GM13977 (cell line): ENCODE data around the gene OSBPL3.

Experiments used
- DNase-seq: peaks from one replicate; pipeline ENCODE4 v3.0.0; 2012; ENCODE audit warnings: low spot score
- in situ Hi-C: fragments of 300-500 bp; cut with MboI; formaldehyde crosslinking; loops from one replicate; pipeline ENCODE4 v1.12.0; 2022; ENCODE audit warnings: low sequenced_read_pairs, low pct_unique_long_range_greater_than_20kb, mixed read lengths, inconsistent platforms; ENCODE audit not compliant: unreplicated experiment
- TF ChIP-seq, protein P1 (sequence below): IDR thresholded peaks from 2 replicates; pipeline ENCODE4 v1.5.1; 2012; ENCODE audit warnings: mild to moderate bottlenecking, control low read depth; ENCODE audit not compliant: insufficient read depth; ENCODE audit errors: extremely low read depth, missing control alignments

The OSBPL3 gene

GRCh38 chr7:24966802-24967201 is 13.2 kb downstream of the OSBPL3 start:
- in situ Hi-C loops = loop anchor here (10.0 kb wide), 1 partner anchor 62 kb away; no protein-coding TSS in a partner anchor
- TF ChIP-seq, protein P1, sequence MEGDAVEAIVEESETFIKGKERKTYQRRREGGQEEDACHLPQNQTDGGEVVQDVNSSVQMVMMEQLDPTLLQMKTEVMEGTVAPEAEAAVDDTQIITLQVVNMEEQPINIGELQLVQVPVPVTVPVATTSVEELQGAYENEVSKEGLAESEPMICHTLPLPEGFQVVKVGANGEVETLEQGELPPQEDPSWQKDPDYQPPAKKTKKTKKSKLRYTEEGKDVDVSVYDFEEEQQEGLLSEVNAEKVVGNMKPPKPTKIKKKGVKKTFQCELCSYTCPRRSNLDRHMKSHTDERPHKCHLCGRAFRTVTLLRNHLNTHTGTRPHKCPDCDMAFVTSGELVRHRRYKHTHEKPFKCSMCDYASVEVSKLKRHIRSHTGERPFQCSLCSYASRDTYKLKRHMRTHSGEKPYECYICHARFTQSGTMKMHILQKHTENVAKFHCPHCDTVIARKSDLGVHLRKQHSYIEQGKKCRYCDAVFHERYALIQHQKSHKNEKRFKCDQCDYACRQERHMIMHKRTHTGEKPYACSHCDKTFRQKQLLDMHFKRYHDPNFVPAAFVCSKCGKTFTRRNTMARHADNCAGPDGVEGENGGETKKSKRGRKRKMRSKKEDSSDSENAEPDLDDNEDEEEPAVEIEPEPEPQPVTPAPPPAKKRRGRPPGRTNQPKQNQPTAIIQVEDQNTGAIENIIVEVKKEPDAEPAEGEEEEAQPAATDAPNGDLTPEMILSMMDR = no peak
- no peak for DNase-seq

DNA sequence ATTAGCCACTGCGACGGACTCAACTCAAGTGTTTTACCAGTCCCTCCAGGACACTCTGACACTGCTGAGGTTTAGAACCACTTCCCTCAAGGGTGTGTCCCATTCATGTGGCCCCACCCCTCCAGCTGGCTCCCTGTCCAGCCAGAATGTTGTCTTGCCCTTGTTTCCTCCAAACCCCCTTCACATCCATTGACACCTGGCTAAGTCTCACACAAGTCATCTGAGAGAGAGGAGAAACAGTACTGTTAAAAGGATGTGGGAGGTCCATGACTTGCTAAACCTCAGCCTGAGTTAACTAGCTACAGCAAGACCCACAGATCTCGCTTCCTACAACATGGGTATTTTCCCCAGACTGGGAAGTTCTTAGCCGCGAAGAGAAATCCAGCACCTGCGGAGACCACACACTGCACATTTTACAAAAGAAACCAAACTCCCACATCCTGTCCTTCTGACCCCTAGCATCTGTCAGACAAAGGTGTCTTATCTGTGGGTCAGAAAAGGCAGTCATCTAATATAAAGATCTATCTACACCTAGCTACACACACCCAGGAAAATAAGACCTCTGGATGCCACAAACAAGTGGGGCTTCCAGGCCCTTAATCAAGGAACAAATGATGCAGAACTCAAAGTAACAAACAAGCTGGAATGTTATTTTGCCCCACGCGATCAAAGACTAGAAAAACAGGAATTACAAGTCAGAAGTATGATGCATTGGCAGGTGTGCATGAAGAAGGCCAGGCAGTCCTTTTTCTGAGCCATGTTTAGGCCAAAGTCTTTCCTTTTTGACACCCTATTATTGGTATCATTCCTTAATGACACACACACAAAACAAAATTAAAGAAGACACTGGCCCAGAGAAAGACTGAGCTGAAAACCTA is 13.9 kb downstream of the OSBPL3 start:
- DNase-seq = peak; percentile 65
- in situ Hi-C loops = loop anchor here (10.0 kb wide), 1 partner anchor 61 kb away; no protein-coding TSS in a partner anchor
- TF ChIP-seq, protein P1 = no peak

DNA sequence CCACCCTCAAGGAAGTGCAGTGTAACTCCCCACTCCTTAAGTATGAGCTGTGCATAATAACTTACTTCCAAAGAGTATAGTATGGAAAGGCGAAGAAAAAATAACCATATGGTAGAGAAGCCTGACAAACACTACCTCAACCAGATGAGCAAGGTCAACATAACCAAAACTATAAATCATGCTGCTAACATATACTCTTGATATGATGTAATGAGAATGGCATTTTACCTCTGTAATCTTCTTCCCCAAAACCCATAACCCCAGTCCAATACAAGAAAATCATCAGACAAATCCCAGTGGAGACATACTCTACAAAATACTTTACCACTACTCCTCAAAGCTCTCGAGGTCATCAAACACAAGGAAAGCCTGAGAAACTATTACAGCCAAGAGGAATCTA is 15.8 kb downstream of the OSBPL3 start:
- TF ChIP-seq, protein P1 = no peak
- DNase-seq = no peak
- in situ Hi-C loops = loop anchor here (10.0 kb wide), 1 partner anchor 59 kb away; no protein-coding TSS in a partner anchor

- in situ Hi-C loops = loop anchor here (10.0 kb wide), 1 partner anchor 58 kb away; no protein-coding TSS in a partner anchor
- TF ChIP-seq, protein P1 = no peak
- DNase-seq = no peak
Measured at GRCh38 chr7:24963218-24963617, 16.8 kb downstream of the OSBPL3 start.

DNA sequence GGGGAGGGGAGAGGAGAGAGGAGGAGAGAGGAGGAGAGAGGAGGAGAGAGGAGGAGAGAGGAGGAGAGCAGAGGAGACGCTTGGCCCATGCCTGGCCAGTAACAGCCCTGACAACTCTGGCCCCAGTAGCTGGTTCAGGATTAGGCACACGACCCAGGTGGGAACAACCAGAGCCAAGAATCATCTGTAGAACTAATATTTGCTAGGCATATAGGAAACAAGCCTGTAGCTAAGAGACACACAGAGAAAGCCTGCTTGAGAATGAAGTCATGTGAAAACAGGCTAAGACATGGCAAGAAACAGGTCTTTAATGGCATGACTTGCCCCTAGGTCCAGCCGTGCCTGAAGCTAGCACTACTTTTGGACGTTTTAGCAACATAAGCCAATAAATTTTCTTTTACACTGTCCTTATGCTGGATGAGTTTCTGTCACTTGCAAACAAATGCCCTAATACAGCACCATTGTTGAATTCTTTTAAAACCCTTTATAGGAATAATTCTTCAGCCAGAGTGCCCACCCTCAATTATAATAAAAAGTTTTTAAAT is 17.5 kb downstream of the OSBPL3 start:
- no peak for DNase-seq
- TF ChIP-seq, protein P1 = no peak
- in situ Hi-C loops = loop anchor here (10.0 kb wide), 1 partner anchor 58 kb away; no protein-coding TSS in a partner anchor

GRCh38 chr7:24959735-24960485 is 20.1 kb downstream of the OSBPL3 start:
- in situ Hi-C loops = loop anchor here (10.0 kb wide), 1 partner anchor 55 kb away; no protein-coding TSS in a partner anchor
- no peak for DNase-seq
- TF ChIP-seq, protein P1 = no peak
